H1 (cell line): ENCODE measurements around the gene NT5M. TPM values are rescaled to one million over a fixed set of nuclear protein-coding genes. Genes with fewer than 3 reads are reported as not detected.

Source experiments
- CTCF ChIA-PET: fragments of 300-600 bp; sonication (Branson Sonifier 250); formaldehyde crosslinking; loops from one replicate; lab custom pipeline; 2021; ENCODE audit not compliant: partially characterized antibody; lab: Charles Lee
- POLR2A ChIA-PET: fragments of 300-600 bp; sonication (Branson Sonifier 250); formaldehyde crosslinking; loops from one replicate; lab custom pipeline; 2021; ENCODE audit warnings: inconsistent platforms; ENCODE audit not compliant: partially characterized antibody; lab: Charles Lee
- DNase-seq, 2 experiments: peaks; one replicate each; pipeline versions ENCODE4 v3.0.0 to v3.0.0-alpha.2; 2010 to 2022; ENCODE audit warnings: low spot score in 2 of 2, low read depth in 1 of 2, mixed read lengths in 1 of 2
- FAIRE-seq: peaks from 2 replicates; lab custom pipeline; 2011; peaks lifted over from hg19 to GRCh38; lab: Jason Lieb, UNC
- H2AFZ ChIP-seq: 2 replicates; pipeline ENCODE4 v1.8.1; 2012; ENCODE audit warnings: low read length, inconsistent platforms
- H2AK5ac ChIP-seq: 2 replicates; pipeline ENCODE4 v1.6.1; 2013; ENCODE audit warnings: low read depth, low read length
- H2BK120ac ChIP-seq: replicated peaks from 2 replicates; pipeline ENCODE3; 2013; ENCODE audit warnings: low read depth, low read length, inconsistent platforms
- H2BK12ac ChIP-seq: 2 replicates; pipeline ENCODE4 v1.6.1; 2013; ENCODE audit warnings: low read depth, low read length
- H2BK15ac ChIP-seq: 2 replicates; pipeline ENCODE4 v1.6.1; 2013; ENCODE audit warnings: low read length
- H2BK20ac ChIP-seq: 2 replicates; pipeline ENCODE4 v1.6.1; 2013; ENCODE audit warnings: low read length
- H2BK5ac ChIP-seq: 2 replicates; pipeline ENCODE4 v1.6.1; 2013; ENCODE audit warnings: low read depth, low read length
- H3K14ac ChIP-seq: 2 replicates; pipeline ENCODE4 v1.6.1; 2013; ENCODE audit warnings: inconsistent platforms; ENCODE audit not compliant: insufficient read length
- H3K18ac ChIP-seq: 2 replicates; pipeline ENCODE4 v1.6.1; 2013; ENCODE audit warnings: low read length; ENCODE audit errors: extremely low read depth
- H3K23ac ChIP-seq: 2 replicates; pipeline ENCODE4 v1.6.1; 2013; ENCODE audit warnings: inconsistent platforms; ENCODE audit not compliant: insufficient read length
- H3K23me2 ChIP-seq: 2 replicates; pipeline ENCODE4 v1.6.1; 2013; ENCODE audit warnings: low read depth, low read length
- H3K27ac ChIP-seq: 2 replicates; pipeline ENCODE4 v1.6.1; 2011; ENCODE audit warnings: low read depth, low read length, inconsistent platforms
- H3K27me3 ChIP-seq, 4 experiments: replicated peaks in 1 of 4; 1 replicate in 1 of 4; 2 replicates in 3 of 4; pipeline versions ENCODE4 v1.6.1 to v1.8.1; 2011 to 2013; ENCODE audit warnings: low read length in 3 of 4, mild to moderate bottlenecking in 3 of 4, inconsistent platforms in 2 of 4, mixed read lengths in 2 of 4, moderate library complexity in 1 of 4; ENCODE audit not compliant: control insufficient read depth in 3 of 4, insufficient read depth in 3 of 4; ENCODE audit errors: extremely low read depth in 1 of 4
- H3K36me3 ChIP-seq, 4 experiments: 2 replicates each; pipeline versions ENCODE4 v1.6.1 to v1.8.1; 2011 to 2013; ENCODE audit warnings: mild to moderate bottlenecking in 4 of 4, low read length in 3 of 4, moderate library complexity in 2 of 4, control low read depth in 1 of 4, inconsistent platforms in 1 of 4; ENCODE audit not compliant: insufficient read depth in 4 of 4, control insufficient read depth in 2 of 4
- H3K4ac ChIP-seq: replicated peaks from 2 replicates; pipeline ENCODE3; 2013; ENCODE audit warnings: low read length, low read depth, mixed read lengths, inconsistent platforms; ENCODE audit not compliant: insufficient read length
- H3K4me1 ChIP-seq, 4 experiments: replicated peaks in 1 of 4; 1 replicate in 1 of 4; 2 replicates in 3 of 4; pipeline versions ENCODE4 v1.6.1 to v1.8.1; 2011 to 2013; ENCODE audit warnings: low read length in 3 of 4, inconsistent platforms in 2 of 4, mixed read lengths in 1 of 4; ENCODE audit not compliant: insufficient read depth in 4 of 4, control insufficient read depth in 3 of 4
- H3K4me2 ChIP-seq, 2 experiments: 2 replicates each; pipeline versions ENCODE4 v1.6.1 to v1.8.1; 2011 to 2013; ENCODE audit warnings: low read depth in 2 of 2, low read length in 2 of 2, control low read depth in 1 of 2, inconsistent platforms in 1 of 2, mild to moderate bottlenecking in 1 of 2; ENCODE audit not compliant: insufficient read depth in 1 of 2
- H3K4me3 ChIP-seq, 4 experiments: fragments of 200-600, 300-600 bp in 1 of 4; sonication (generic), shearing (Covaris generic), sonication (Bioruptor Twin) in 1 of 4; 2 replicates each; pipeline versions ENCODE4 v1.5.1 to v1.8.1; 2011 to 2016; ENCODE audit warnings: low read length in 4 of 4, low read depth in 3 of 4, control low read depth in 2 of 4, inconsistent platforms in 2 of 4, mild to moderate bottlenecking in 2 of 4, mixed read lengths in 1 of 4, moderate library complexity in 1 of 4; ENCODE audit not compliant: insufficient read depth in 2 of 4; ENCODE audit errors: extremely low read depth in 1 of 4
- H3K56ac ChIP-seq: replicated peaks from 2 replicates; pipeline ENCODE3; 2013; ENCODE audit warnings: low read depth, mild to moderate bottlenecking, mixed read lengths, low read length, inconsistent platforms; ENCODE audit not compliant: insufficient read length
- H3K79me1 ChIP-seq: 2 replicates; pipeline ENCODE4 v1.6.1; 2013; ENCODE audit warnings: low read depth, low read length, control low read depth
- H3K79me2 ChIP-seq, 2 experiments: 2 replicates each; pipeline versions ENCODE4 v1.6.1 to v1.8.1; 2012 to 2013; ENCODE audit warnings: low read length in 2 of 2, mild to moderate bottlenecking in 2 of 2, inconsistent platforms in 1 of 2; ENCODE audit not compliant: insufficient read depth in 2 of 2, control insufficient read depth in 1 of 2
- H3K9ac ChIP-seq, 4 experiments: replicated peaks in 1 of 4; 1 replicate in 1 of 4; 2 replicates in 3 of 4; pipeline versions ENCODE4 v1.6.1 to v1.8.1; 2011 to 2013; ENCODE audit warnings: low read depth in 3 of 4, low read length in 3 of 4, control low read depth in 2 of 4, mild to moderate bottlenecking in 2 of 4, moderate library complexity in 2 of 4, inconsistent platforms in 1 of 4; ENCODE audit errors: extremely low read depth in 1 of 4
- H3K9me3 ChIP-seq, 2 experiments: 2 replicates each; pipeline versions ENCODE4 v1.6.1 to v1.8.1; 2012 to 2013; ENCODE audit warnings: mild to moderate bottlenecking in 2 of 2, moderate library complexity in 2 of 2, control low read depth in 1 of 2, inconsistent platforms in 1 of 2, low read depth in 1 of 2, low read length in 1 of 2, mixed read lengths in 1 of 2; ENCODE audit not compliant: insufficient read depth in 2 of 2
- H4K20me1 ChIP-seq, 2 experiments: replicated peaks in 1 of 2; 2 replicates each; pipeline versions ENCODE3 to v1.8.1; 2011 to 2013; ENCODE audit warnings: inconsistent platforms in 2 of 2, low read length in 2 of 2, mild to moderate bottlenecking in 1 of 2; ENCODE audit not compliant: insufficient read depth in 2 of 2, control insufficient read depth in 1 of 2
- H4K5ac ChIP-seq: 2 replicates; pipeline ENCODE4 v1.6.1; 2013; ENCODE audit warnings: low read length, low read depth, mixed read lengths, inconsistent platforms; ENCODE audit not compliant: insufficient read length
- H4K8ac ChIP-seq: 2 replicates; pipeline ENCODE4 v1.8.0; 2013; ENCODE audit warnings: mild to moderate bottlenecking, moderate library complexity, low read length, inconsistent platforms; ENCODE audit not compliant: insufficient read depth; ENCODE audit errors: extremely low read depth
- H4K91ac ChIP-seq: replicated peaks from 2 replicates; pipeline ENCODE3; 2013; ENCODE audit warnings: low read length, mixed read lengths, inconsistent platforms; ENCODE audit not compliant: insufficient read length
- CBX5 ChIP-seq: fragments of 300-800, 300-1000 bp; sonication (generic); IDR thresholded peaks from 2 replicates; pipeline ENCODE4 v1.7.1; 2016; ENCODE audit warnings: antibody characterized with exemption, low read length, low read depth
- CBX8 ChIP-seq: fragments of 300-800, 300-1000 bp; sonication (generic); IDR thresholded peaks from 2 replicates; pipeline ENCODE4 v1.7.1; 2016; ENCODE audit warnings: low read depth, low read length, borderline replicate concordance
- EZH2 ChIP-seq: fragments of 200-600 bp; sonication (generic); IDR thresholded peaks from 2 replicates; pipeline ENCODE4 v1.7.1; 2012; ENCODE audit warnings: low read depth, mild to moderate bottlenecking, moderate library complexity, low read length, inconsistent platforms; ENCODE audit not compliant: severe bottlenecking
- FOSL1 ChIP-seq: IDR thresholded peaks from 2 replicates; pipeline ENCODE4 v1.6.1; 2011; ENCODE audit warnings: mild to moderate bottlenecking, low read depth, low read length, moderate library complexity; ENCODE audit not compliant: insufficient read depth
- KDM1A ChIP-seq: fragments of 200-600, 300-600 bp; sonication (generic); IDR thresholded peaks from 2 replicates; pipeline ENCODE4 v1.7.1; 2016; ENCODE audit warnings: mild to moderate bottlenecking, low read length, borderline replicate concordance
- NRF1 ChIP-seq: IDR thresholded peaks from 2 replicates; pipeline ENCODE4 v1.6.1; 2011; ENCODE audit warnings: mild to moderate bottlenecking, low read depth, low read length, improper control_type of control experiment
- POU5F1 ChIP-seq: IDR thresholded peaks from 2 replicates; pipeline ENCODE4 v1.6.1; 2011; ENCODE audit warnings: low read depth, mild to moderate bottlenecking, low read length, moderate library complexity
- SIRT6 ChIP-seq: IDR thresholded peaks from one replicate; pipeline ENCODE4 v1.7.1; 2012; ENCODE audit warnings: low read length, inconsistent platforms
- SIX5 ChIP-seq: IDR thresholded peaks from 2 replicates; pipeline ENCODE4 v1.6.1; 2011; ENCODE audit warnings: mild to moderate bottlenecking, low read depth, low read length
- SP2 ChIP-seq: IDR thresholded peaks from 2 replicates; pipeline ENCODE4 v1.6.1; 2012; ENCODE audit warnings: mild to moderate bottlenecking, low read length, inconsistent platforms
- YY1 ChIP-seq: IDR thresholded peaks from 2 replicates; pipeline ENCODE4 v1.6.1; 2011; ENCODE audit warnings: low read depth, mild to moderate bottlenecking, low read length
- WGBS, 2 experiments: shearing (Covaris generic) in 1 of 2; methylation state at CpG; one replicate each; pipeline versions ENCODE4 v1.1.6 to v1.1.7; 2013 to 2015; ENCODE audit warnings: low lambda C conversion rate in 2 of 2, mixed read lengths in 2 of 2, inconsistent platforms in 1 of 2, low coverage in 1 of 2, missing lambda C conversion rate in 1 of 2; ENCODE audit not compliant: insufficient replicate concordance in 2 of 2, insufficient coverage in 1 of 2, insufficient read length in 1 of 2; ENCODE audit errors: extremely low coverage in 1 of 2, missing lambda C conversion rate in 1 of 2; 5-methylcytosine and 5-hydroxymethylcytosine counted together
- polyA plus RNA-seq, 7 experiments: library from polyadenylated mRNA; depleted of rRNA in 3 of 7; stranded (reverse) in 5 of 7; unstranded in 2 of 7; fragments of >200 nt in 5 of 7; fragments of 200-250 nt in 2 of 7; gene quantifications; 1 replicate in 5 of 7; 2 replicates in 1 of 7; 4 replicates in 1 of 7; pipeline versions ENCODE4 v1.2.1 to v1.2.3, GENCODE V29; 2011 to 2013; ENCODE audit warnings: missing spikeins in 2 of 7, mixed read lengths in 2 of 7
- total RNA-seq: library from RNA; stranded (reverse); fragmentation: NEBNext Ultra II Directional; extraction: Animal tissue kit (Norgen Biotek cat#: 25700); gene quantifications from 2 replicates; pipeline ENCODE4 v1.2.1, GENCODE V29; 2021

Gene NT5M
- total and polyA plus RNA-seq, 2 of the 8 experiments (the other 6 are each of a cell fraction or from before 2014, with no cell fraction given): 7.6 to 18.2 TPM

- Histone ChIP-seq H3K4me1 (peaks cover 0 to 6% (median 4%) of the 10 kb centered on the region in 4 experiments; a peak in 3 of 7 replicates), H3K14ac (no peak within 1 kb of the TSS), H2BK5ac (peak within 1 kb of the TSS; percentile 87), H2AK5ac (no peak within 1 kb of the TSS), H3K56ac (peak within 1 kb of the TSS; percentile 94), H3K9ac (peak within 1 kb of the TSS; percentile 89 to 98 (median 94)), H3K4me2 (peak within 1 kb of the TSS; percentile 78 to 90), H3K18ac (peak within 1 kb of the TSS; percentile 93), H3K27me3 (no peaks in the 10 kb centered on the region), H3K27ac (peak within 1 kb of the TSS; percentile 96), H3K4ac (peak within 1 kb of the TSS; percentile 20), H2BK15ac (no peak within 1 kb of the TSS), H4K20me1 (peaks cover 3 to 9% of the 10 kb centered on the region in 2 experiments), H2BK120ac (no peak within 1 kb of the TSS), H2BK12ac (no peak within 1 kb of the TSS), H2AFZ (peak within 1 kb of the TSS; percentile 86), H3K79me2 (peaks cover 18 to 44% of the 10 kb centered on the region in 2 experiments), H4K5ac (peak within 1 kb of the TSS; percentile 90), H2BK20ac (no peak within 1 kb of the TSS), H3K9me3 (no peaks in the 10 kb centered on the region), H3K4me3 (peak within 1 kb of the TSS; percentile 88 to 96 (median 92)), H3K23ac (no peak within 1 kb of the TSS), H3K23me2 (peaks cover 3% of the 10 kb centered on the region), H4K91ac (peak within 1 kb of the TSS; percentile 88), H3K79me1 (peaks cover 4% of the 10 kb centered on the region), H3K36me3 (peaks cover 0 to 3% (median 0%) of the 10 kb centered on the region in 4 experiments; a peak in 1 of 8 replicates), H4K8ac (peak within 1 kb of the TSS; percentile 98; the same call in 1 of the 2 replicates)
- ChIA-PET CTCF (interaction anchor here (0.7 to 3.6 kb wide), 4 partner anchors 8 to 71 kb away, joined by 3 to 23 read pairs (median 3); no protein-coding TSS in a partner anchor), POLR2A (interaction anchor here (0.5 to 2.5 kb wide), 16 partner anchors 9 to 368 kb away, joined by 3 to 33 read pairs (median 5); partner anchors contain the start of gene FLCN)
- DNase-seq (peak; percentile 86 to 96), FAIRE-seq (peak; percentile 79)
- WGBS, 2 experiments: 2% methylated on average over 58 of the region's 80 CpGs; no CpG with 5 or more reads in 1 of the 2 experiments
- no peak for TF ChIP-seq SIRT6
- no peak for TF ChIP-seq POU5F1
- peak; percentile 70 for TF ChIP-seq SP2
- no peak for TF ChIP-seq CBX8
- no peak for TF ChIP-seq NRF1
- TF ChIP-seq EZH2: no peak
- TF ChIP-seq YY1: peak; percentile 90
- TF ChIP-seq FOSL1: no peak
- TF ChIP-seq SIX5: no peak
- TF ChIP-seq CBX5: no peak
- no peak for TF ChIP-seq KDM1A
These were observed 22.3 kb upstream of the NT5M start, which contains the start of gene COPS3 for GRCh38 chr17:17280613-17281549. TSS of gene COPS3 (minus strand) at chr17:17281246. CDS start at chr17:17281186, 60 bp downstream.
